ENCODE measurements around the gene SLC2A3.
"Not testable (repeated sequence)": the region's sequence is repeated elsewhere in the genome, so short reads cannot be mapped to it uniquely, and the experiment has no call there.

SLC2A3 gene

DNA sequence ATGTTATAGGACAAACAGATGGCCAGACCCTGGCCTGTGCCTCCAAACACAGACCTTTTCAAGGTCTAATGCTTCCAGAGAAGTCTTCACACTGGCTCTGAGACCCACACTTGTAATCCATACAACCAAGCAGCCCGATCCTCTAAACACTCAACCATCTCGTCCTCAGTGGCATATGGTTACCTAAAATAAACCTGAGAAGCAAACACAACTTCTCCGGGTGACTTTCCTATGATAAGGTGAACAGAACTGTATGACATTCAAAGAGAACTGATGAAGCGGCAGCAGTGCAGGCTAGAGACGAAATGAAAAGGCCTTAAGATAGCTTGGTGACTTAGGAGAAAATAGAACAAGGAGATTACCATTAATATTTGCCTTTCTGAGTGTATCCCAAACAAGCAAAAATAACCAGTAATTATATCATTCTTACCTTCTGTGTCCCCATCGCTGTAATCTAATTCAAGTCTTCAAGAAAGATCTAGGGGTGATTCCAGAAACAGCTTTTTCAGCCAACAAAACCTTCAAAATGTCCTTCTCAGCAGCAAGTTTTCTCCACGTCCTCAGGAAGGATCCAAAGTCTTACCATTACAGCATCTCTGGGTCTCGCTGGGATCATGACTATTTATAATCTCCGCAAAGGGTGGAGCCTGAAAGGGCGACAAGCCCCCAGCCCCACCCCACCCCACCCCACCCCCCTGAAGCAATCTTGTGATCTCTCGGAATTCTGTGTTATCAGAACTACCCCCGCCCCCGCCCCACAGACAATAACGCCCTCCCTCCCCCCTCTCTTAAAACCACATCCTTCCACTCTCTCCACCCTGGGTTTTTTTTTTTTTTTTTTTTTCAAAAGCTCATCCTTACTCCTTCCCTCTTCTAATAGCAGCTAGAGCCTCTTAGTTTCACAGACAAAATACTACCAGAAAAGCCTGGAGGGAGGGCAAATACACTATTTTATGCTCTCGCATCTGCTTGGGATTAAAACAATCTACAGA lies at the start of gene SLC2A3:
Gene SLC2A3 (minus strand): TSS at position 598 of the 992 bp plus-strand sequence. CDS start 153 bp downstream, at position 445.
- Histone ChIP-seq H3K27ac (ENCODE audit: low read depth, low read length) (peak within 1 kb of the TSS; percentile 64), H3K36me3 (ENCODE audit: control insufficient read depth, insufficient read depth, low read length) (peaks cover 29% of the 10 kb centered on the region), H3K4me3 (ENCODE audit: low read depth, low read length) (peak within 1 kb of the TSS; percentile 100), H3K4me1 (ENCODE audit: control insufficient read depth, insufficient read depth, low read length) (peaks cover 18% of the 10 kb centered on the region), H3K27me3 (ENCODE audit: control insufficient read depth, insufficient read depth, low read length) (no peaks in the 10 kb centered on the region), H3K9ac (ENCODE audit: low read depth, low read length) (peak within 1 kb of the TSS; percentile 90), H3K9me3 (ENCODE audit: control insufficient read depth, insufficient read depth, low read length) (no peaks in the 10 kb centered on the region)

DNA sequence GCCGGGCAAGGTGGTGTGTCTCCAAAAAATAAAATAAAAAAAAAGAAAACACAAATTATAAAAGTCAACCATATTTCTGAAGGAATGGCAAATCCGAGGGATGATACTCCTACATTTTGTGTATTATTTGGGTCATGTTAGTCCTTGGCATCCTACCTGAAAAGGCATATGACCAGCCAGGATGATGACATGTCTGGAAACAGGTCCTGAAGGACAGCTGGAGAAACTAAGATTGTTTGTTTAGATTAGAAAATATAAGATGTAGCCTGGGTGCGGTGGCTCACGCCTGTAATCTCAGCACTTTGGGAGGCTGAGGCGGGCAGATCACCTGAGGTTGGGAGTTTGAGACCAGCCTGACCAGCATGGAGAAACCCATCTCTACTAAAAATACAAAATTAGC lies 48.9 kb upstream of the SLC2A3 start:
- Histone ChIP-seq H3K27me3 (ENCODE audit: control insufficient read depth, insufficient read depth, low read length) (no peaks in the 10 kb centered on the region), H3K4me3 (ENCODE audit: low read depth, low read length) (no peak overlapping the region)

DNA sequence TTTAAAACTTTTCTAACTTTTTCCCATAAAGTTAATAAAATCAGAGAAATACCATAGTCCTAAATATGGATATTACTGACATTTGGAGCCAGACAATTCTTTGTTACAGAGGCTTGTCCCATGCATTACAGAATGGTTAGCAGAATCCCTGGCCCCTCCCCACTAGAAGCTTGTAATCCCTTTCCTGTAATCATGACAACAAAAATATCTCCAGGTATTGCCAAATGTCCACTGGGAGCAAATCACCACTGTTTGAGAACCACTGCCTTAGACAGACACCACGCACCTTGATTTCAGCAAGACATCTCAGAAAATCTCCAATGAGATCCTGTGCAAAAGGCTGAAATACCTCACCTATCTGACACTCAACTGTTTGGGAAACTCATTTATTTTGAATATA lies 47.5 kb upstream of the SLC2A3 start:
- not testable (repeated sequence) for H3K27me3 ChIP-seq (ENCODE audit: control insufficient read depth, insufficient read depth, low read length); H3K36me3 ChIP-seq (ENCODE audit: control insufficient read depth, insufficient read depth, low read length); H3K9ac ChIP-seq (ENCODE audit: low read depth, low read length); H3K9me3 ChIP-seq (ENCODE audit: control insufficient read depth, insufficient read depth, low read length); H3K4me3 ChIP-seq (ENCODE audit: low read depth, low read length); H3K4me1 ChIP-seq (ENCODE audit: control insufficient read depth, insufficient read depth, low read length)
- peak overlapping the region; percentile 20 for H3K27ac ChIP-seq (ENCODE audit: low read depth, low read length)

More for the DNA sequence above, 48.9 kb upstream of the SLC2A3 start:
- Histone ChIP-seq H3K4me1 (ENCODE audit: control insufficient read depth, insufficient read depth, low read length) (0 out of 2 replicates have a peak, but pooled peaks cover 4% of the 10 kb centered on the region), H3K9me3 (ENCODE audit: control insufficient read depth, insufficient read depth, low read length) (no peaks in the 10 kb centered on the region), H3K36me3 (ENCODE audit: control insufficient read depth, insufficient read depth, low read length) (no peaks in the 10 kb centered on the region), H3K27ac (ENCODE audit: low read depth, low read length) (no peak overlapping the region), H3K9ac (ENCODE audit: low read depth, low read length) (no peak overlapping the region)

DNA sequence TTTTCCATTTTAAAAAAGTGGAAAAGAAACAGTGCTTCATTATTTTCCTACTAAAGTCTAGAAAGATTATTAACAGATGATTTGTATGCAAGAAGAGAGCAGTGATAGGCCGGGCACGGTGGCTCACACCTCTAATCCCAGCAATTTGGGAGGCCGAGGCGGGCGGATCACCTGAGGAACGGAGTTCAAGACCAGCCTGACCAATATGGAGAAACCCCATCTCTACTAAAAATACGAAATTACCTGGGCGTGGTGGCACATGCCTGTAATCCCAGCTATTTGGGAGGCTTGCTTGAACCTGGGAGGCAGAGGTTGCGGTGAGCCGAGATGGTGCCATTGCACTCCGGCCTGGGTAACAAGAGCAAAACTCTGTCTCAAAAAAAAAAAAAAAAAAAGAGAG lies 47.0 kb upstream of the SLC2A3 start:
- H3K9me3 ChIP-seq (ENCODE audit: control insufficient read depth, insufficient read depth, low read length); H3K4me1 ChIP-seq (ENCODE audit: control insufficient read depth, insufficient read depth, low read length); H3K27me3 ChIP-seq (ENCODE audit: control insufficient read depth, insufficient read depth, low read length); H3K9ac ChIP-seq (ENCODE audit: low read depth, low read length); H3K4me3 ChIP-seq (ENCODE audit: low read depth, low read length); H3K36me3 ChIP-seq (ENCODE audit: control insufficient read depth, insufficient read depth, low read length): not testable (repeated sequence)
- H3K27ac ChIP-seq (ENCODE audit: low read depth, low read length), result peak overlapping the region; percentile 57

DNA sequence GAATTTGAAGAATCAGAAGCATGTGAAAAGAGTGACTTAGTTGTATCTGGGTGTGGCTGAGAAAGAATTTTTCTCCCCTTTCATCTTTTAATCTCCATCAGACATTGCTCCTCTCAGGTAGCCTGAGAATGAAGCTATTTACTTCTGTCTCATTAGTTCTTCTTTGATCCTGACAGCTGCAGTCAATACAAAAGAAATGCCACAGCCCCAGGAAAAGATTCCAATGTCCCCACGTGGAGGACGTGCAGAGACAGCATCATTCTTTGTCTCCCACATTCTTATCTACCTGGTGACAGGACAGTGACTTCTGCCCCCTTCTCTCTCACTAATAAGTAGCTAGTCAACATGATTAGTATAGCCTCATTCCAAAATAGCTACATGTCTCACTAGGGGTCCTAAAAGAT lies 46.3 kb upstream of the SLC2A3 start:
- not testable (repeated sequence) for H3K27me3 ChIP-seq (ENCODE audit: control insufficient read depth, insufficient read depth, low read length); H3K9me3 ChIP-seq (ENCODE audit: control insufficient read depth, insufficient read depth, low read length); H3K9ac ChIP-seq (ENCODE audit: low read depth, low read length); H3K36me3 ChIP-seq (ENCODE audit: control insufficient read depth, insufficient read depth, low read length); H3K4me3 ChIP-seq (ENCODE audit: low read depth, low read length); H3K4me1 ChIP-seq (ENCODE audit: control insufficient read depth, insufficient read depth, low read length)
- peak overlapping the region; percentile 72 for H3K27ac ChIP-seq (ENCODE audit: low read depth, low read length)

DNA sequence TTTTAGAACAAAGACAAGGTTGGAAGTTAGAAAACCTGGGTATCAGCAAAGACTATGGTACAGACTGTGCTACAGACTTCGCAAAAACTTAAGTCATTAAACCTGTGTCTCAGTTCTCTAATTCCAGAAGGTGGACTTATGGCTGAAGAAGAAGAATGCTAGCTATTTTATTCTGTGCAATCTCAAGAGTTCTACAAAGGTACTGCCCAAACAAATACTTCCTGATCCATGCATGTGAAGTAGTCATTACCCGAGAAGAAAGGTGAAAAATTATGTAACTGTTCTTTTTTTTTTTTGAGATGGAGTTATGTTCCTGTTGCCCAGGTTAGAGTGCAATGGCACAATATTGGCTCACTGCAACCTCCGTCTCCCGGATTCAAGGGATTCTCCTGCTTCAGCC lies 45.5 kb upstream of the SLC2A3 start:
- H3K4me3 ChIP-seq (ENCODE audit: low read depth, low read length), result no peak overlapping the region
- no peak overlapping the region for H3K9ac ChIP-seq (ENCODE audit: low read depth, low read length)
- no peaks in the 10 kb centered on the region for H3K27me3 ChIP-seq (ENCODE audit: control insufficient read depth, insufficient read depth, low read length)
- no peaks in the 10 kb centered on the region for H3K36me3 ChIP-seq (ENCODE audit: control insufficient read depth, insufficient read depth, low read length)
- no peaks in the 10 kb centered on the region for H3K9me3 ChIP-seq (ENCODE audit: control insufficient read depth, insufficient read depth, low read length)
- H3K4me1 ChIP-seq (ENCODE audit: control insufficient read depth, insufficient read depth, low read length), result 0 out of 2 replicates have a peak, but pooled peaks cover 4% of the 10 kb centered on the region
- H3K27ac ChIP-seq (ENCODE audit: low read depth, low read length), result no peak overlapping the region

DNA sequence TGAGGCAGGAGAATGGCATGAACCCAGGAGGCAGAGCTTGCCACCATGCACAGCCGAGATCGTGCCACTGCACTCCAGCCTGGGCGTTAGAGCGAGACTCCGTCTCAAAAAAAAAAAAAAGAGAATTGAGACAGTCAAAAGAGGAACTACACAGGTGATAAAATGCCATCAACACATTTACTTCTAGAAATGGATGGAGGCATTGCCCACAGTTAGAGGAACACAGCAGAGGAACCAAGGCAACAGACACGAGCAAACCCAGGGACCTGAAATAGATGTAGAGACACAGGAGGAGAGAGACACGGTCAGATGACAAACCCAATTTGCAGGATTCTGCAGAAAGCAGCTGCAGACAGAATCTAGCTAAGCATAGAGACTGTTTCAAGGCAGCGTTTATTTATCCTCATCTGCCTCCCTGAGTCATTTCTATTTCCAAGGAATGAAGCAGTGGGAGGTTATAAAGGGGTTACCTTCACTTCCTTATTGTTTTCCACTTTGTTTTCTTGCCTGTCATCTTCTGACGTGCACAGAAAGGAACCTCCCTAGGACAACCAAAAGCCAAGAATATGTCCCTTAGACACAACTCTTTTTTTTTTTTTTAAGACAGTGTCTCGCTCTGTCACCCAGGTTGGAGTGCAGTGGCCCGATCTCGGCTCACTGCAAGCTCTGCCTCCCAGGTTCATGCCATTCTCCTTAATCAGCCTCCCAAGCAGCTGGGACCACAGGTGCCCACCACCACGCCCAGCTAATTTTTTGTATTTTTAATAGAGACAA lies 41.6 kb upstream of the SLC2A3 start:
- H3K4me1 ChIP-seq (ENCODE audit: control insufficient read depth, insufficient read depth, low read length), result peaks cover 13% of the 10 kb centered on the region; the same call in 1 of the 2 replicates
- not testable (repeated sequence) for H3K27me3 ChIP-seq (ENCODE audit: control insufficient read depth, insufficient read depth, low read length); H3K4me3 ChIP-seq (ENCODE audit: low read depth, low read length); H3K36me3 ChIP-seq (ENCODE audit: control insufficient read depth, insufficient read depth, low read length); H3K27ac ChIP-seq (ENCODE audit: low read depth, low read length); H3K9ac ChIP-seq (ENCODE audit: low read depth, low read length); H3K9me3 ChIP-seq (ENCODE audit: control insufficient read depth, insufficient read depth, low read length)

DNA sequence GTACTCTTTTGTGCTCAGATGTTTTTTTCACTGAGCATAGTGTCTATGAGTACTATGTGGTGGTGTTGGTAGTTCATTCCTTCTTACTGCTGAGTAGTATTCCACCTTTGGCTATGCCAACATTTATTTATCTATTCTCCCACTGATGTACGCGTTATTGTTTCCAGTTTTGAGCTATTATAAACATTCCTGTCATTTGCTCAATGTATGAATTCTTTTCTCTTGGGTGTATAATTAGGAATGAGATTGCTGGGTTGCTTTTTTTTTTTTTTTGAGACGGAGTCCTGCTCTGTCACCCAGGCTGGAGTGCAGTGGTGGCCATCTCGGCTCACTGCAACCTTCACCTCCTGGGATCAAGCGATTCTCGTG lies 37.5 kb upstream of the SLC2A3 start:
- Histone ChIP-seq H3K36me3 (ENCODE audit: control insufficient read depth, insufficient read depth, low read length) (no peaks in the 10 kb centered on the region), H3K4me1 (ENCODE audit: control insufficient read depth, insufficient read depth, low read length) (peaks cover 19% of the 10 kb centered on the region), H3K9ac (ENCODE audit: low read depth, low read length) (no peak overlapping the region), H3K9me3 (ENCODE audit: control insufficient read depth, insufficient read depth, low read length) (no peaks in the 10 kb centered on the region), H3K27me3 (ENCODE audit: control insufficient read depth, insufficient read depth, low read length) (no peaks in the 10 kb centered on the region), H3K27ac (ENCODE audit: low read depth, low read length) (no peak overlapping the region), H3K4me3 (ENCODE audit: low read depth, low read length) (no peak overlapping the region)

DNA sequence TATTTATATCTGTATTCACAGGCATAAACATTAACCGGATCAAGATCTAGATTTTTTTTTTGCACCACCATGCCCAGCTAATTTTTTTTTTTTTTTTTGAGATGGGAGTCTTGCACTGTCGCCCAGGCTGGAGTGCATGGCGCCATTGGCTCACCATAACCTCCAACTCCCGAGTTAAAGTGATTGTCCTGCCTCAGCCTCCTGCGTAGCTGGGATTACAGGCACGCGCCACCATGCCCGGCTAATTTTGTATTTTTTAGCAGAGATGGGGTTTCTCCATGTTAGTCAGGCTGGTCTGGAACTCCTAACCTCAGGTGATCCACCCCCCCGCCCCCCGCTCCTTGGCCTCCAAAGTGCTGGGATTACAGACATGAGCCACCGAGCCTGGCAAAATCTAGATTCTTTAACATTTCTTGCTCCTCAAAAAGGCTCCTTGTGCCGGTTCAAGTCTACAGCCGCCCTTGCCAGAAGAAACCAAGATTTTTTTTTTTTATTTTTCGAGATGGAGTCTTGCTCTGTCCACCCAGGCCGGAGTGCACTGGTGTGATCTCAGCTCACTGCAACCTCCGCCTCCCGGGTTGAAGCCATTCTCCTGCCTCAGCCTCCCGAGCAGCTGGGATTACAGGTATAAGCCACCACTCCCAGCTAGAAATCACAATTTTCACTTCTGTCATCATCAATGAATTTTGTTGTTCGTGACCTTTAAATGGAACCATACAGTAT lies 36.9 kb upstream of the SLC2A3 start:
- Histone ChIP-seq H3K4me1 (ENCODE audit: control insufficient read depth, insufficient read depth, low read length) (peaks cover 19% of the 10 kb centered on the region), H3K36me3 (ENCODE audit: control insufficient read depth, insufficient read depth, low read length) (no peaks in the 10 kb centered on the region), H3K9ac (ENCODE audit: low read depth, low read length) (no peak overlapping the region)

DNA sequence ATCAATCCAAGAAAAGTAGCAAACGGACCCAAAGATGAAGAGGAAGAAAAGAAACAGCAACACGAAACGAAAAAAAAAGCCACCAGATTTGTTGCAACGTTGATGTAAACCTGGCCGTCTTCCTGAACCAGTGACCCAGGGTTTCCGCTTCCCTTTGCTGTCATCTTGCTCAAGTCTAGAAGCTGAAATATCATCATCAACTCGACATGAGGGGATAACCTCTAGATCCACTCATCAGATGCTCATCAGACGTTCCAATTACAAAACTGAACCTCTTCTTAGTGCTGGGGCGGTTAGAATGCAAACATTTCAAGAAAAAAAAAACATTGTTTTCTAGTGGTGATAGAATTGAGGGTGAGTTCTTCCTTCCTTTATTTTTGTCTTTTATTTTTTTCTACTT lies 36.3 kb upstream of the SLC2A3 start:
- H3K4me3 ChIP-seq (ENCODE audit: low read depth, low read length); H3K27ac ChIP-seq (ENCODE audit: low read depth, low read length); H3K9me3 ChIP-seq (ENCODE audit: control insufficient read depth, insufficient read depth, low read length); H3K27me3 ChIP-seq (ENCODE audit: control insufficient read depth, insufficient read depth, low read length); H3K36me3 ChIP-seq (ENCODE audit: control insufficient read depth, insufficient read depth, low read length); H3K9ac ChIP-seq (ENCODE audit: low read depth, low read length): not testable (repeated sequence)
- peaks cover 19% of the 10 kb centered on the region for H3K4me1 ChIP-seq (ENCODE audit: control insufficient read depth, insufficient read depth, low read length)

More for the DNA sequence above, 36.9 kb upstream of the SLC2A3 start:
- H3K27me3 ChIP-seq (ENCODE audit: control insufficient read depth, insufficient read depth, low read length), result no peaks in the 10 kb centered on the region
- no peak overlapping the region for H3K27ac ChIP-seq (ENCODE audit: low read depth, low read length)
- H3K4me3 ChIP-seq (ENCODE audit: low read depth, low read length), result no peak overlapping the region
- H3K9me3 ChIP-seq (ENCODE audit: control insufficient read depth, insufficient read depth, low read length), result no peaks in the 10 kb centered on the region

Measured in HUES48 (cell line).